SIG-M5 (cell line): ENCODE measurements around the gene DYNC2I2.
"Not testable (repeated sequence)": the region's sequence is repeated elsewhere in the genome, so short reads cannot be mapped to it uniquely, and the experiment has no call there.

Source experiments
- DNase-seq: peaks from one replicate; lab custom pipeline; 2025; lab: John Stamatoyannopoulos, UW

The DYNC2I2 gene

GRCh38 chr9:128685636-128686489 is 29.2 kb upstream of the DYNC2I2 start:
- DNase-seq: no peak

- peak; percentile 22 for DNase-seq
Observed at GRCh38 chr9:128684325-128685199, 27.9 kb upstream of the DYNC2I2 start.

GRCh38 chr9:128684065-128684324 is 27.3 kb upstream of the DYNC2I2 start:
- DNase-seq: no peak

- DNase-seq: no peak
Observed at GRCh38 chr9:128683340-128684064, 26.9 kb upstream of the DYNC2I2 start.

- no peak for DNase-seq
Observed at GRCh38 chr9:128677794-128678193, 21.1 kb upstream of the DYNC2I2 start.

GRCh38 chr9:128675382-128675781 is 18.7 kb upstream of the DYNC2I2 start:
- DNase-seq: no peak

GRCh38 chr9:128669786-128670185 is 13.1 kb upstream of the DYNC2I2 start:
- no peak for DNase-seq

- DNase-seq: not testable (repeated sequence)
Observed at GRCh38 chr9:128666481-128666941, 9.9 kb upstream of the DYNC2I2 start.

GRCh38 chr9:128657796-128658195 is 1.1 kb upstream of the DYNC2I2 start:
- no peak for DNase-seq

GRCh38 chr9:128657344-128657704 is 677 bp upstream of the DYNC2I2 start:
- no peak for DNase-seq

GRCh38 chr9:128654481-128654880 is 2.2 kb downstream of the DYNC2I2 start:
- DNase-seq: no peak

GRCh38 chr9:128653908-128654307 is 2.7 kb downstream of the DYNC2I2 start:
- no peak for DNase-seq

GRCh38 chr9:128651798-128652197 is 4.8 kb downstream of the DYNC2I2 start:
- no peak for DNase-seq

- DNase-seq: not testable (repeated sequence)
Observed at GRCh38 chr9:128648206-128648605, 8.4 kb downstream of the DYNC2I2 start.

GRCh38 chr9:128643519-128644300 is 12.9 kb downstream of the DYNC2I2 start:
- no peak for DNase-seq

- DNase-seq: no peak
Observed at GRCh38 chr9:128642675-128643245, 13.9 kb downstream of the DYNC2I2 start.

GRCh38 chr9:128640603-128641002 is 16.0 kb downstream of the DYNC2I2 start:
- DNase-seq: no peak

GRCh38 chr9:128638580-128638979 is 18.1 kb downstream of the DYNC2I2 start:
- DNase-seq: no peak

GRCh38 chr9:128637656-128638055 is 19.0 kb downstream of the DYNC2I2 start:
- DNase-seq: no peak

- no peak for DNase-seq
Observed at GRCh38 chr9:128636556-128637530, 19.8 kb downstream of the DYNC2I2 start.
